HTERT RPE-1 (cell line): Measurements from ENCODE around the gene WDR72.

Source experiments
- in situ Hi-C: fragments of 300-500 bp; cut with MboI; formaldehyde crosslinking; loops from 4 replicates; pipeline ENCODE4 v1.14.3; 2020; ENCODE audit warnings: low sequenced_read_pairs

The WDR72 gene

GRCh38 chr15:53536479-53537120 is 222.9 kb downstream of the WDR72 start:
- in situ Hi-C loops = no loop called here

GRCh38 chr15:53535886-53536285 is 223.6 kb downstream of the WDR72 start:
- in situ Hi-C loops = no loop called here

GRCh38 chr15:53534105-53534839 is 225.2 kb downstream of the WDR72 start:
- in situ Hi-C loops = no loop called here

- in situ Hi-C loops = no loop called here
Observed at GRCh38 chr15:53530761-53531160, 228.7 kb downstream of the WDR72 start.

- in situ Hi-C loops = no loop called here
Observed at GRCh38 chr15:53527996-53528395, 231.5 kb downstream of the WDR72 start.

- in situ Hi-C loops = no loop called here
Observed at GRCh38 chr15:53525894-53526293, 233.6 kb downstream of the WDR72 start.

- in situ Hi-C loops = no loop called here
Observed at GRCh38 chr15:53522991-53523390, 236.5 kb downstream of the WDR72 start.

GRCh38 chr15:53520996-53521395 is 238.5 kb downstream of the WDR72 start:
- in situ Hi-C loops = no loop called here

- in situ Hi-C loops = no loop called here
Observed at GRCh38 chr15:53513431-53513830, 246.0 kb downstream of the WDR72 start.

- in situ Hi-C loops = no loop called here
Observed at GRCh38 chr15:53512029-53512428, 247.4 kb downstream of the WDR72 start.

GRCh38 chr15:53511175-53511574 is 248.3 kb downstream of the WDR72 start:
- in situ Hi-C loops = no loop called here

- in situ Hi-C loops = no loop called here
Observed at GRCh38 chr15:53506370-53506769, 253.1 kb downstream of the WDR72 start.

GRCh38 chr15:53498996-53499395 is 260.5 kb downstream of the WDR72 start:
- in situ Hi-C loops = no loop called here

- in situ Hi-C loops = no loop called here
Observed at GRCh38 chr15:53490341-53490740, 269.1 kb downstream of the WDR72 start.

- in situ Hi-C loops = no loop called here
Observed at GRCh38 chr15:53482055-53482454, 277.4 kb downstream of the WDR72 start.

GRCh38 chr15:53477981-53478766 is 281.3 kb downstream of the WDR72 start:
- in situ Hi-C loops = no loop called here

- in situ Hi-C loops = no loop called here
Observed at GRCh38 chr15:53473886-53474285, 285.6 kb downstream of the WDR72 start.

- in situ Hi-C loops = no loop called here
Observed at GRCh38 chr15:53473435-53473834, 286.0 kb downstream of the WDR72 start.

- in situ Hi-C loops = no loop called here
Observed at GRCh38 chr15:53472883-53473282, 286.6 kb downstream of the WDR72 start.

GRCh38 chr15:53472210-53472609 is 287.3 kb downstream of the WDR72 start:
- in situ Hi-C loops = no loop called here

- in situ Hi-C loops = no loop called here
Observed at GRCh38 chr15:53470743-53471142, 288.7 kb downstream of the WDR72 start.

- in situ Hi-C loops = no loop called here
Observed at GRCh38 chr15:53469422-53469821, 290.0 kb downstream of the WDR72 start.
